GM19351 (cell line): ENCODE data around the gene USP21.
A peak's percentile ranks its signal among the peaks of the same experiment; 100 is the strongest.

Experiments used
- ATAC-seq: cut with Tn5 transposase; IDR thresholded peaks from one replicate; pipeline ENCODE4 v1.9.1; 2021; ENCODE audit warnings: mild to moderate bottlenecking, moderate library complexity; ENCODE audit not compliant: unreplicated experiment

USP21 gene

GRCh38 chr1:161132410-161133219 is 26.7 kb upstream of the USP21 start, which contains the start of gene DEDD:
TSS of gene DEDD (minus strand) at chr1:161132667. CDS start at chr1:161124462, 8,205 bp downstream.
- peak; percentile 92 for ATAC-seq

GRCh38 chr1:161133220-161133740 is 26.0 kb upstream of the USP21 start:
- ATAC-seq, result no peak

GRCh38 chr1:161137881-161138280 is 21.4 kb upstream of the USP21 start:
- no peak for ATAC-seq

GRCh38 chr1:161138431-161138830 is 20.9 kb upstream of the USP21 start:
- ATAC-seq, result no peak

- ATAC-seq, result no peak
These were observed 19.5 kb upstream of the USP21 start for GRCh38 chr1:161139766-161140165.

- no peak for ATAC-seq
These were observed 18.4 kb upstream of the USP21 start for GRCh38 chr1:161140755-161141400.

GRCh38 chr1:161145832-161146231 is 13.5 kb upstream of the USP21 start:
- ATAC-seq, result no peak

GRCh38 chr1:161153176-161153575 is 6.1 kb upstream of the USP21 start:
- ATAC-seq, result no peak

- ATAC-seq, result peak; percentile 93
These were observed 5.5 kb upstream of the USP21 start, which contains the start of gene UFC1 for GRCh38 chr1:161153682-161154337. TSS of gene UFC1 (plus strand) at chr1:161153978. CDS start at chr1:161153998, 20 bp downstream.

- ATAC-seq, result no peak
These were observed 1.4 kb upstream of the USP21 start for GRCh38 chr1:161157867-161158266.

- no peak for ATAC-seq
These were observed 837 bp upstream of the USP21 start for GRCh38 chr1:161158316-161159010.

- no peak for ATAC-seq
These were observed 578 bp downstream of the USP21 start for GRCh38 chr1:161159913-161160243.

- no peak for ATAC-seq
These were observed 1.4 kb downstream of the USP21 start for GRCh38 chr1:161160671-161161145.

GRCh38 chr1:161161652-161162051 is 2.4 kb downstream of the USP21 start:
- ATAC-seq, result no peak

- ATAC-seq, result no peak
These were observed 2.8 kb downstream of the USP21 start for GRCh38 chr1:161162052-161162451.

GRCh38 chr1:161162806-161163205 is 3.5 kb downstream of the USP21 start:
- ATAC-seq, result no peak

GRCh38 chr1:161163793-161164192 is 4.5 kb downstream of the USP21 start:
- ATAC-seq, result no peak

GRCh38 chr1:161164901-161165610 is 5.8 kb downstream of the USP21 start:
- ATAC-seq, result no peak

- peak; percentile 92 for ATAC-seq
These were observed 6.7 kb downstream of the USP21 start, which contains the start of gene PPOX for GRCh38 chr1:161165742-161166668. TSS of gene PPOX (plus strand) at chr1:161166426. CDS start at chr1:161166848, 422 bp downstream.
